ENCODE results near the gene ULK4.

GRCh38 chr3:41740374-41740886 lies 221.5 kb downstream of the ULK4 start:
- no peak for TF ChIP-seq EZH2 (IDR thresholded peaks at IDR 0.05; ENCODE audit: borderline replicate concordance, low read depth, low read length, severe bottlenecking)
- no peak for TF ChIP-seq CTCF (IDR thresholded peaks at IDR 0.05; ENCODE audit: borderline replicate concordance, extremely low read depth, low read length, poor library complexity, severe bottlenecking)

Data from DND-41 (cell line).